ENCODE data around the gene ITPRIP. TPM values are rescaled to one million over a fixed set of nuclear protein-coding genes. Genes with fewer than 3 reads are reported as not detected.
A peak's percentile ranks its signal among the peaks of the same experiment; 100 is the strongest.

The ITPRIP gene, protein sequence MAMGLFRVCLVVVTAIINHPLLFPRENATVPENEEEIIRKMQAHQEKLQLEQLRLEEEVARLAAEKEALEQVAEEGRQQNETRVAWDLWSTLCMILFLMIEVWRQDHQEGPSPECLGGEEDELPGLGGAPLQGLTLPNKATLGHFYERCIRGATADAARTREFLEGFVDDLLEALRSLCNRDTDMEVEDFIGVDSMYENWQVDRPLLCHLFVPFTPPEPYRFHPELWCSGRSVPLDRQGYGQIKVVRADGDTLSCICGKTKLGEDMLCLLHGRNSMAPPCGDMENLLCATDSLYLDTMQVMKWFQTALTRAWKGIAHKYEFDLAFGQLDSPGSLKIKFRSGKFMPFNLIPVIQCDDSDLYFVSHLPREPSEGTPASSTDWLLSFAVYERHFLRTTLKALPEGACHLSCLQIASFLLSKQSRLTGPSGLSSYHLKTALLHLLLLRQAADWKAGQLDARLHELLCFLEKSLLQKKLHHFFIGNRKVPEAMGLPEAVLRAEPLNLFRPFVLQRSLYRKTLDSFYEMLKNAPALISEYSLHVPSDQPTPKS
- total RNA-seq (2014; rRNA removed; shearing (Covaris generic)), result 3.8 and 4.2 TPM in 2 replicates

DNA sequence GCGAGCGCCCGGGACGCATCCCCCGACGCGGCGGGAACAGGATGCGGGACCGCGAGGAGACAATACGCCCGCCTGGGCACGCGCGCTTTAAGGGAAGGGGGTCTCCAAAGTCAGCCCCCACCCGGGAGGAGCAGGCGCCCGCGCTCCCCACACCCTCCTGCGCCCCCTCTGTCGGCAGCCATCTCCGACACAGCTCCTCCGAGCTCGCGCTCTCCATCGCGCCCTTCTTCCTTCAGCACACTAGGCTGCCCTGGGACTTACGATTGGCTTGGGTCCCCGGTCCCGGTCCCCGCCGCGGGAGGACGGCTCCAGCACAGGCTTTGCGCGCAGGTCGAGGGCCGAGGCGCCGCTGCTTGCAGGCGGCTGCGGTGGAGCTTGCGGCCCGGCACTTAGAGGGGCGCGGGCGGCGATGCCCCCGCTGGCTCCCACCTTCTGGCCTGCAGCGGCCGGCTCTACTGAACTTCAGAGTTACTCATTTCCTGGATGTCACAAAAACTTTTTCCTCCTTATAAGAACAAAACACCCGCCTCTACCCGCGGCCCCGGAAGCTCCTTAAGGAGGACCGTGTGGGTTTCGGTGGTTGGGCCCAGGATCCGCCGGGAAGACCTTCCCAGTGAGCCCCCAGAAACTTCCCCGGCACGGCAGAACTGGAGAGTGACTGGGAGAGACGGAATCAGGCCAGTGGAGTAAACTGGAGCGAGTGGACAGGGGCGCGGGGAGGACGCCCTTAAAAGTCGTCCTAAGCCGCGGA is at the start of gene ITPRIP:
Gene ITPRIP, minus strand, starts transcription at position 481 of the 751 bp plus-strand sequence. CDS start 22,414 bp downstream, outside the sequence.
- H3K36me3 ChIP-seq, result peaks cover 20% of the 10 kb centered on the region
- H3K27me3 ChIP-seq (replicated peaks), result no peaks in the 10 kb centered on the region
- peaks cover 17% of the 10 kb centered on the region for H3K4me1 ChIP-seq (replicated peaks)
- H3K4me3 ChIP-seq, result peak within 1 kb of the TSS; percentile 87
- DNase-seq (ENCODE audit: low read depth in 1 of 2, low spot score in 2 of 2), result peak; percentile 79 to 93
- peak within 1 kb of the TSS; percentile 97 for H3K27ac ChIP-seq
- H3K9me3 ChIP-seq (replicated peaks), result no peaks in the 10 kb centered on the region

DNA sequence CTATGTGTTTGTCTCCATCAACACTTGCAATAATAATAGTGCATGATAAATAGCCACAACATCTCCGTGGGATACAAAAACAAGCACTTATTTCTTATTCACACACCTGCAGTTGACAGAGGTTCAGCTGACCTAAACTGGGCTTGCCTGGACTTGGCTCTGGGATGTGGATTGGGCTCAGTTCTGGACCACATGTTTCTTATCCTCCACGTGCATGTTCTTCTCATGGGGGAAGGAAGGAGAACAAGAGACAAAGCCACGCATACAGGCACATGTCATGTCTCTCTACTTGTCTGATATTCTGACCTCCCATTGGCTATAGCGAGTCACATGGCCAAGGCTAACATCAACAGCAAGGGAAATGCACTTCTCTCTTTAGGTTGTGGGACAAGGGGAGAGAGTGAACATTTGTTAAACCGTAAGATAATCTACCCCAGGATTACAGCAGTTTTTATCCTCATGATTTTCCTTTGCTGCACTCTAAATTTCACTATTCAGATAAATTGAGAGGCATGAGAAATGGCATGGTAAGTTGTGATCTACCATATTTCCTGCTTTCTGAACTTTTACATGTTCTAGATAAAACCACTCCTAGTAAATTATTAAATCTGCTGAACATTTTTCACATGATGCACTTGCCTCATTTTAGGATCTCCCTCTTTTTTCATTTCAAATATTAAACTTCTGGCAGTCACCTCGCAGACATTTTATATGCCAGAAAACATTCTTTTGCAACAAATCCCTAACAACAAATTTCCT is 49.0 kb upstream of the ITPRIP start:
- no peak for DNase-seq (ENCODE audit: low read depth in 1 of 2, low spot score in 2 of 2)

DNA sequence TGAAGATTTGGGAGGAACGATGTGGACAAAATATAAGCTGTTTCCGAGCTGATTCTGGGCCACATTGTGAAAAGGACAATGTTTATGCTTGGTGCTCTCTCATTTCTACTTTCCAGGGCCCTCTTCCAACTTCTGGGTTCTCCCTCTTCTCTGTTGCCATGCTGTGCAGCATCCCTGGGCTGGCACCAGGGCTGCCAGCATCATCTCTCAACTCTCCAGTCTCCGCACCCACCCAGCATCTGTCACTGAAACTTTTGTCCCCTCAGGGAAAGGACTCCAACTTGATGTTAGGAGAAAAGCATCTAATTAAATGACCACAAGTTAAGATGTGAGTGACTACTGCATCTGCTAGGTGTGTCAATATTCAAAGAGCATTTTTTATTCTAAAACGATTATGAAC is 42.1 kb upstream of the ITPRIP start:
- H3K4me3 ChIP-seq, result no peak overlapping the region
- H3K9me3 ChIP-seq (replicated peaks), result no peaks in the 10 kb centered on the region
- H3K36me3 ChIP-seq, result no peaks in the 10 kb centered on the region
- no peak overlapping the region for H3K27ac ChIP-seq
- DNase-seq (ENCODE audit: low read depth in 1 of 2, low spot score in 2 of 2), result no peak
- H3K27me3 ChIP-seq (replicated peaks), result peaks cover 3% of the 10 kb centered on the region; the same call in 1 of the 2 replicates
- H3K4me1 ChIP-seq (replicated peaks), result no peaks in the 10 kb centered on the region

More for the DNA sequence above, 49.0 kb upstream of the ITPRIP start:
- H3K4me1 ChIP-seq (replicated peaks), result no peaks in the 10 kb centered on the region
- H3K4me3 ChIP-seq, result no peak overlapping the region
- H3K27me3 ChIP-seq (replicated peaks), result peaks cover 3% of the 10 kb centered on the region; the same call in 1 of the 2 replicates
- H3K36me3 ChIP-seq, result no peaks in the 10 kb centered on the region
- no peak overlapping the region for H3K27ac ChIP-seq
- no peaks in the 10 kb centered on the region for H3K9me3 ChIP-seq (replicated peaks)

DNA sequence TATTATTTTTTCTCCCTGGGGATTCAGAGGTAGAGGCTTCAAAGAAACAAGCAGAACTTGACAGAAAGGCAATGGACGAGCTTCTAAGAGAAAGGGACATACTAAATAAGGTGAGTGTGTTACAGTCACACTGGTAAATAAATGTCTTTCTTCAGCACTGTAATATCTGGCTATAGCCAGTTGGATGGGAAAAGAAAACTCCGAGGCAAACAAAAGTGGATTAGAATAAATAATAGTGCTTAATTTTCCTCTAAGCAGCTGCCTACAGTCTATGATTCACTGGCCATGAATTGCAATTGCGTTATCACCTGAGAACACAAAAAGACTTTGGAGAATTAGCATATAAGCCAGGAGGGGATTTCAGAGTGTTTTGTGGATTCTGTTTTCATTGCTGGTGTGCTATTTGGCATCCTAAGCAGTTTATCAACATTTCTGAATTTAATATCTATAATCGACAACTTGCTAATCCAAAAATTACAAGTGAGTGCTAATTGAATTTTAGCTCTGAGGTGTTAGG is 38.6 kb upstream of the ITPRIP start:
- H3K4me1 ChIP-seq (replicated peaks), result no peaks in the 10 kb centered on the region
- no peaks in the 10 kb centered on the region for H3K36me3 ChIP-seq
- no peak overlapping the region for H3K4me3 ChIP-seq
- no peak overlapping the region for H3K27ac ChIP-seq
- H3K9me3 ChIP-seq (replicated peaks), result no peaks in the 10 kb centered on the region
- H3K27me3 ChIP-seq (replicated peaks), result no peaks in the 10 kb centered on the region; the same call in 1 of the 2 replicates
- DNase-seq (ENCODE audit: low read depth in 1 of 2, low spot score in 2 of 2), result no peak

DNA sequence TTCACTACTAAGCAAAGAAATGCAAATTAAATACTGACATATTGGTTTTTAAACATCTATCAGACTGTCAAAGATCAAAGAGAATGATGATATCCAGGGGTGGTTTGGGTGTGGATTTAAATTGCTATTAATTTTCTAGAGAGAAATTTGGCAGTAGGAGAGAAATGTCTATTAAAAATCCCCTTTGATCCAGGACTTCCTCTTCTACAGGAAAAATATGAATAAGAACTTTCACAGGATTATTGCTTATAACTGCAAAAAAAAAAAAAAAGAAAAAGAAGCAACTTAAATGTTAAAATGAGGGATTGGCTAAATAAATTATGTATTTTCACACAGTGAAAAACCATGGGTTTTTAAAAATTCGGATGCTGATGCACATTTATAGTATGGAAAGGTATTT is 36.3 kb upstream of the ITPRIP start:
- H3K4me1 ChIP-seq (replicated peaks), result no peaks in the 10 kb centered on the region
- 0 out of 2 replicates have a peak, but pooled peaks cover 2% of the 10 kb centered on the region for H3K9me3 ChIP-seq (replicated peaks)
- no peak overlapping the region for H3K27ac ChIP-seq
- no peak for DNase-seq (ENCODE audit: low read depth in 1 of 2, low spot score in 2 of 2)
- no peaks in the 10 kb centered on the region; the same call in 1 of the 2 replicates for H3K27me3 ChIP-seq (replicated peaks)
- no peaks in the 10 kb centered on the region for H3K36me3 ChIP-seq
- no peak overlapping the region for H3K4me3 ChIP-seq

DNA sequence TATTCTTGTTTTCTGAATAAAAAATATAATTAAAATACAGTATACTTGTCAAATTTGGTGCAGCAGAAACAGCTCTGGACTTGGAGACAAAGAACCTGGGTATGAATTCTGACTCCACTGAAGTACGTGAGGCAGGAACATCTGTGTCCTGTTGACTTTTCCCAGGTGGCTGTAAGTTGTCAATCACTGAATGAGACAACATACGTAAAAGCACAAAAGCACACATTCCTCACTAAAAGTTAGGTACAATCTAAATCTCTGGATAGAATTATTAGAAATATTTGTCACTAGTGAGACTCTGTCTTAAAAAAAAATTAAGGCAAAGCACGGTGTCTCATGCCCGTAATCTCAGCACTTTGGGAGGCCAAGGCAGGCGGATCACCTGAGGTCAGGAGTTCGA is 33.5 kb upstream of the ITPRIP start:
- Histone ChIP-seq H3K36me3 (no peaks in the 10 kb centered on the region), H3K4me3 (no peak overlapping the region), H3K4me1 (replicated peaks) (no peaks in the 10 kb centered on the region), H3K27ac (no peak overlapping the region), H3K9me3 (replicated peaks) (0 out of 2 replicates have a peak, but pooled peaks cover 2% of the 10 kb centered on the region), H3K27me3 (replicated peaks) (no peaks in the 10 kb centered on the region; the same call in 1 of the 2 replicates)
- no peak for DNase-seq (ENCODE audit: low read depth in 1 of 2, low spot score in 2 of 2)

DNA sequence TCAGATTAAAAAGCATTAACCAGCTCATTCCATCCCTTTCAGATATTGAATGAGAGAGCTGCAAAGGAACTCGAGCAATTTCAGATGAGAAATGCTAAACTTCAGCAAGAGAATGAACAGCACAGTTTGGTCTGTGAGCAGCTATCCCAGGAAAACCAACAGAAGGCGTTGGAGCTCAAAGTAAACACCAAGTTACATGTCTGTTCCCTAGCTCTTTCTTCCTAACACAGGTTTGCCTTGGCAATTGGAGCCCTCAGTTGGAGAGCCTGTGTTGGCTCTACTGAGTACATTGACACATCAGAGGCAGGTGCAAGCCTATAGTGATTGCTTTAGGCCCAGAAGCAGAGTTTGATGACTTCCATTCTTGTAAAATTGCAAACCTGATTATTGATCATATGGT is 30.1 kb upstream of the ITPRIP start:
- no peak for DNase-seq (ENCODE audit: low read depth in 1 of 2, low spot score in 2 of 2)
- Histone ChIP-seq H3K4me1 (replicated peaks) (no peaks in the 10 kb centered on the region), H3K36me3 (no peaks in the 10 kb centered on the region), H3K27ac (no peak overlapping the region), H3K4me3 (no peak overlapping the region), H3K27me3 (replicated peaks) (peaks cover 2% of the 10 kb centered on the region; the same call in 1 of the 2 replicates), H3K9me3 (replicated peaks) (0 out of 2 replicates have a peak, but pooled peaks cover 2% of the 10 kb centered on the region)

DNA sequence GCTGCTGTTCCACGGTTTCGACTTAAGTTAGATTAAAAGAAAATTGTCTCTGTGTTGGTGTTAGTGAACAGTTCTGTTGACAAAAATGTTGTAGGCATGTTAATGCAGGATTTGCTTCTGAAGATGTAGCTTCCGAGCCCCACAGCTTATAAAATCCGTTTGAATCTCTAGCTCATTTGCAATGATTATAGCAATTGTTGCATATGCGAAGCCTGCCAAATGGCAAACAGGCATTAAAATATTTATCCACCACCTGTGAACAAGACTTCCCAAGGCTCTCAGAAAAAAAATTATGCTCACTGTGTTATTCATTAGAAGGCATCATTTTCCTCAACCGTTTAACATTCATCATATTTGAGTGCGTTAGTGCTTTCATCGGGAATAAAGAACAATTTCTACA is 29.6 kb upstream of the ITPRIP start:
- Histone ChIP-seq H3K27ac (no peak overlapping the region), H3K4me3 (no peak overlapping the region), H3K9me3 (replicated peaks) (0 out of 2 replicates have a peak, but pooled peaks cover 2% of the 10 kb centered on the region), H3K27me3 (replicated peaks) (peaks cover 2% of the 10 kb centered on the region; the same call in 1 of the 2 replicates), H3K36me3 (no peaks in the 10 kb centered on the region), H3K4me1 (replicated peaks) (no peaks in the 10 kb centered on the region)
- no peak for DNase-seq (ENCODE audit: low read depth in 1 of 2, low spot score in 2 of 2)

DNA sequence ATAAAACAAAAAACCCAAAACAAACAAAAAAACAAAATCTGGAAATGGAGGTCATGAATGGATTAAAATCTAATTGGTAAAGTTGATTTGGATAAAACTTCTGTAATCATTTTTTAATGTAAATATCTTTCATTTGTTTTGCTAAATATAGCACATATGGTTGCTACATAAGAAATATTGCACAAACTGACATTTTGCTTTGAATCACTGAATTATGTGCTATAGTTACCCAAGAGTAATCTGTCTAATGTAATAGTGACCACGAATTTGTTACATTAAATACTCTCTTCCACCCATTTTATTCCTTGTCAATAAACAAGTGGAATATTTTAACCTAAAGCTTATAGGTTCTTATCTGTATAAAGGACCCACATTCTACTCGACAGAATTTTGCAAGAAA is 21.5 kb upstream of the ITPRIP start:
- no peak for DNase-seq (ENCODE audit: low read depth in 1 of 2, low spot score in 2 of 2)
- 0 out of 2 replicates have a peak, but pooled peaks cover 4% of the 10 kb centered on the region for H3K9me3 ChIP-seq (replicated peaks)
- 0 out of 2 replicates have a peak, but pooled peaks cover 2% of the 10 kb centered on the region for H3K27me3 ChIP-seq (replicated peaks)
- H3K27ac ChIP-seq, result no peak overlapping the region
- H3K4me1 ChIP-seq (replicated peaks), result no peaks in the 10 kb centered on the region
- no peak overlapping the region for H3K4me3 ChIP-seq
- no peaks in the 10 kb centered on the region for H3K36me3 ChIP-seq

DNA sequence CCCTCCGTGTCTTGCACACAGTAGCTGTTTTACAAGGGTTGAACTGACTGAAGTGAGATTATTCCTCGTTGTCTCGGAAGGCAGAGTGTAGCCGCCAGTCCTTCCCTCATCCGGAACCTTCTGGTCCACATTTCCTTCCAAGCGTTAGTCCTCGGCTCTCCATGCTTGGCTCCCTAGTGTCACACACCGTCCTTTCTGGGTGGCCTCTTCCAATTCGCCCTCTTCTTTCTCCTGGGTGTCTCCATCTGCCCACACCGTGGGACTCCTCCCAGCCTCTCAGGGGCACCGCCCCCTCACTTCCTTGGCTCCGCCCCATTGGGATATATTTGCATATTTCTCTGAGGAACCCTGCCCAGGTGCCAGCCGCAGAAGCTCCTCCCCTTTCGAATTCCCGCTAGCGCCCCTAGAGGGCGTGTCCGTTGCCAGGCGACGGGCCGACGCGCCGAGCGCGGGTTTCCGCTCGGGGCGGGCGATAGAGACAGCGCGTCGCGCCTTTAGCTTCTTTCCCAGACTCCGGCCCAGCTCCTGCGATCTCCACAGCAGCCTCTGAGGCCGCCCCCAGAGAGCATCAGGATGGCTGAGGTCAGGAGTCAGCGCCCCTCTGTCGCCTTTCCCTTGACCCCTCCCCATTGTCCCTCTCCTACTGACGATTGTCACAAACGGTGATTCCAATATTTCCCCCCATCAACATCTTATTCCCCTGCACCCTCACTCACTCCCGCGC is 15.2 kb upstream of the ITPRIP start, which contains the start of gene CFAP58:
Gene CFAP58, plus strand, starts transcription at position 509 of the 724 bp plus-strand sequence. Its CDS starts 65 bp downstream, at position 574.
- peak; percentile 91 to 92 for DNase-seq (ENCODE audit: low read depth in 1 of 2, low spot score in 2 of 2)

DNA sequence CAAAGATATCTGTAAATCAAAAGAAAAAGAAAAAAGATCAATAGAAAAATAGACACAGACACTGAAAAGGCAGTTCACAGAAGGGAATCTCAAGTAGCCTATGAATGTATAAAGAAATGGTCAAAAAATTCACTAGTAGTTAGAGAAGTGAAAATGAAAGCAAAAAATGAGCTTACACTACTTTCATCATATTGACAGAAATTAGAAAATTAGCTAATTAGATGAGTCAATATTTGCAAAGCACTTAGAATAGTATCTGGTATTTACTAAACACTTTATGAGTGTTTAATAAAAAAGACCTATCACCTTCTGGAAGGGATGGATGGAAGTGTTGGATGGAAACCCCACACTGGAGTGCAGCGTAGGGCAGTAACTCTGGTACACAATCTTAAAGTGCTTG is 13.7 kb upstream of the ITPRIP start:
- H3K27me3 ChIP-seq (replicated peaks), result 0 out of 2 replicates have a peak, but pooled peaks cover 2% of the 10 kb centered on the region
- H3K36me3 ChIP-seq, result no peaks in the 10 kb centered on the region
- no peak for DNase-seq (ENCODE audit: low read depth in 1 of 2, low spot score in 2 of 2)
- no peaks in the 10 kb centered on the region for H3K9me3 ChIP-seq (replicated peaks)
- H3K27ac ChIP-seq, result no peak overlapping the region
- no peak overlapping the region for H3K4me3 ChIP-seq
- peaks cover 24% of the 10 kb centered on the region for H3K4me1 ChIP-seq (replicated peaks)

More for the DNA sequence above, 15.2 kb upstream of the ITPRIP start, which contains the start of gene CFAP58:
- 0 out of 2 replicates have a peak, but pooled peaks cover 2% of the 10 kb centered on the region for H3K27me3 ChIP-seq (replicated peaks)
- H3K9me3 ChIP-seq (replicated peaks), result no peaks in the 10 kb centered on the region
- no peak within 1 kb of the TSS for H3K27ac ChIP-seq
- peaks cover 24% of the 10 kb centered on the region for H3K4me1 ChIP-seq (replicated peaks)
- H3K36me3 ChIP-seq, result no peaks in the 10 kb centered on the region
- peak within 1 kb of the TSS; percentile 24 for H3K4me3 ChIP-seq

DNA sequence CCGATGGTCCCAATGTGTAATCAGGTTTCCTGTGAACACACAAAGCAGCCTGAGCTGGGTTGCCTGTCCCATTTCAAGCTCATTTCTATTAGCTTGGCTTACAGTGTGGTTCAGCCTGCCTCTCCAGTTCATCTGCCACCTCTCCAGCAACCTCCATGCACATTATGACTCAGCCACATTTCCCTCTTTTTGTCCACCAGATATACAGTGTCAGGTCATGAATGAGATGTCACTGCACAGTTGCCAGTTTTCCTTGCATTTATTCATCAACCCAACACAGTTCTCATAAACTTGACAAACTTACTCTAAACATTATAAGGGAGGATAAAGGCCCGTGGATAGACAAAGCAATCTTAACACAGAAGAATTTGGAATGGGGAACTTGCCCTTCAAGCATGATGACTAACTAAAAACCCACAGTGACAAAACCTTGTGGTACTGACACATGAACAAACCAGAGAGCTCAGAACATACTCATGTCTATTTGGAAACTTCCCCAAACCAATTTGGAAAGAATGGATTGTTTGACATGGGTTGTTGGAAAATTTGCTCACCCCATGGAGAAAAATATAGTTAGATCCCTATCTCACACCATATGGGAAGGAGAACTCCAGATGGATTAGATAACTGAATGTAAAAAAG is 12.9 kb upstream of the ITPRIP start:
- Histone ChIP-seq H3K9me3 (replicated peaks) (no peaks in the 10 kb centered on the region), H3K27ac (no peak overlapping the region), H3K4me1 (replicated peaks) (peaks cover 24% of the 10 kb centered on the region), H3K36me3 (no peaks in the 10 kb centered on the region), H3K4me3 (no peak overlapping the region), H3K27me3 (replicated peaks) (0 out of 2 replicates have a peak, but pooled peaks cover 2% of the 10 kb centered on the region)
- DNase-seq (ENCODE audit: low read depth in 1 of 2, low spot score in 2 of 2), result peak in 1 of 2 experiments; percentile 35

Measured in SJSA1 (cell line).